Measurements from ENCODE around the gene C13orf46. TPM values are rescaled to one million over a fixed set of nuclear protein-coding genes. Genes with fewer than 3 reads are reported as not detected.
A peak's percentile ranks its signal among the peaks of the same experiment; 100 is the strongest.
"Not testable (repeated sequence)": the region's sequence is repeated elsewhere in the genome, so short reads cannot be mapped to it uniquely, and the experiment has no call there.

Gene C13orf46
- total and polyA plus RNA-seq, 5 donors, result 0.20 to 0.76 (median 0.36) TPM

GRCh38 chr13:113989585-113990300 lies 15.9 kb upstream of the C13orf46 start:
- Histone ChIP-seq H3K27ac (ENCODE audit: low read length) (no peak overlapping the region), H3K4me1 (ENCODE audit: control insufficient read depth, insufficient read depth, low read length) (no peaks in the 10 kb centered on the region), H3K4me3 (ENCODE audit: low read length) (no peak overlapping the region), H3K27me3 (ENCODE audit: control insufficient read depth, insufficient read depth) (no peaks in the 10 kb centered on the region), H3K9me3 (ENCODE audit: control insufficient read depth, low read length) (no peaks in the 10 kb centered on the region)
- intact Hi-C loops (cut with DNase I), result no loop called here
- no peak for ATAC-seq
- peak in 1 of 3 donors; percentile 18 for DNase-seq
- WGBS, result 92% methylated on average over 8 of the region's 8 CpGs

- 99% methylated on average over 6 of the region's 6 CpGs for WGBS
- ATAC-seq; H3K27ac ChIP-seq (ENCODE audit: low read length); H3K27me3 ChIP-seq (ENCODE audit: control insufficient read depth, insufficient read depth); H3K4me3 ChIP-seq (ENCODE audit: low read length); H3K9me3 ChIP-seq (ENCODE audit: control insufficient read depth, low read length); intact Hi-C loops (cut with DNase I); H3K4me1 ChIP-seq (ENCODE audit: control insufficient read depth, insufficient read depth, low read length): not testable (repeated sequence)
- peak in 1 of 3 donors; percentile 5 for DNase-seq
Observed at GRCh38 chr13:113988859-113989258, 15.0 kb upstream of the C13orf46 start.

GRCh38 chr13:113982296-113982661 lies 8.4 kb upstream of the C13orf46 start:
- DNase-seq, result peak in 2 of 3 donors; percentile 7 to 44
- Histone ChIP-seq H3K27ac (ENCODE audit: low read length) (no peak overlapping the region), H3K9me3 (ENCODE audit: control insufficient read depth, low read length) (no peaks in the 10 kb centered on the region), H3K4me1 (ENCODE audit: control insufficient read depth, insufficient read depth, low read length) (no peaks in the 10 kb centered on the region), H3K4me3 (ENCODE audit: low read length) (no peak overlapping the region), H3K27me3 (ENCODE audit: control insufficient read depth, insufficient read depth) (no peaks in the 10 kb centered on the region)
- ATAC-seq, result peak in 1 of 2 donors; percentile 33
- intact Hi-C loops (cut with DNase I), result no loop called here
- WGBS, result 97% methylated on average over 15 of the region's 15 CpGs

- H3K27ac ChIP-seq (ENCODE audit: low read length), result no peak overlapping the region
- DNase-seq, result peak; percentile 7 to 46 (median 37)
Observed at GRCh38 chr13:113981611-113982295, 7.9 kb upstream of the C13orf46 start.

GRCh38 chr13:113981194-113981605 lies 7.3 kb upstream of the C13orf46 start:
- 86% methylated on average over 16 of the region's 16 CpGs for WGBS
- peak; percentile 19 to 59 (median 55) for DNase-seq
- intact Hi-C loops (cut with DNase I), result no loop called here
- H3K4me1 ChIP-seq (ENCODE audit: control insufficient read depth, insufficient read depth, low read length), result no peaks in the 10 kb centered on the region
- no peak overlapping the region for H3K27ac ChIP-seq (ENCODE audit: low read length)
- H3K27me3 ChIP-seq (ENCODE audit: control insufficient read depth, insufficient read depth), result no peaks in the 10 kb centered on the region
- ATAC-seq, result peak; percentile 44 to 53
- no peak overlapping the region for H3K4me3 ChIP-seq (ENCODE audit: low read length)
- no peaks in the 10 kb centered on the region for H3K9me3 ChIP-seq (ENCODE audit: control insufficient read depth, low read length)

More at GRCh38 chr13:113981611-113982295, 7.9 kb upstream of the C13orf46 start:
- no peak for ATAC-seq
- H3K4me1 ChIP-seq (ENCODE audit: control insufficient read depth, insufficient read depth, low read length), result no peaks in the 10 kb centered on the region
- WGBS, result 92% methylated on average over 28 of the region's 28 CpGs
- H3K9me3 ChIP-seq (ENCODE audit: control insufficient read depth, low read length), result no peaks in the 10 kb centered on the region
- H3K4me3 ChIP-seq (ENCODE audit: low read length), result no peak overlapping the region
- no peaks in the 10 kb centered on the region for H3K27me3 ChIP-seq (ENCODE audit: control insufficient read depth, insufficient read depth)
- intact Hi-C loops (cut with DNase I), result no loop called here

- Histone ChIP-seq H3K9me3 (ENCODE audit: control insufficient read depth, low read length) (no peaks in the 10 kb centered on the region), H3K4me3 (ENCODE audit: low read length) (no peak overlapping the region), H3K27me3 (ENCODE audit: control insufficient read depth, insufficient read depth) (no peaks in the 10 kb centered on the region), H3K4me1 (ENCODE audit: control insufficient read depth, insufficient read depth, low read length) (no peaks in the 10 kb centered on the region), H3K27ac (ENCODE audit: low read length) (no peak overlapping the region)
- no peak for ATAC-seq
- peak in 1 of 3 donors; percentile 24 for DNase-seq
- intact Hi-C loops (cut with DNase I), result no loop called here
- 92% methylated on average over 12 of the region's 12 CpGs for WGBS
Observed at GRCh38 chr13:113980489-113981064, 6.7 kb upstream of the C13orf46 start.

GRCh38 chr13:113979791-113980471 lies 6.1 kb upstream of the C13orf46 start:
- intact Hi-C loops (cut with DNase I), result no loop called here
- peak in 2 of 3 donors; percentile 26 to 36 for DNase-seq
- no peaks in the 10 kb centered on the region for H3K9me3 ChIP-seq (ENCODE audit: control insufficient read depth, low read length)
- 93% methylated on average over 20 of the region's 20 CpGs for WGBS
- no peaks in the 10 kb centered on the region for H3K4me1 ChIP-seq (ENCODE audit: control insufficient read depth, insufficient read depth, low read length)
- no peak overlapping the region for H3K27ac ChIP-seq (ENCODE audit: low read length)
- peak in 1 of 2 donors; percentile 27 for ATAC-seq
- no peaks in the 10 kb centered on the region for H3K27me3 ChIP-seq (ENCODE audit: control insufficient read depth, insufficient read depth)
- H3K4me3 ChIP-seq (ENCODE audit: low read length), result no peak overlapping the region

- DNase-seq (peak; percentile 8 to 33 (median 29)), ATAC-seq (no peak)
- no peak overlapping the region for H3K4me3 ChIP-seq (ENCODE audit: low read length)
- no peaks in the 10 kb centered on the region for H3K27me3 ChIP-seq (ENCODE audit: control insufficient read depth, insufficient read depth)
- intact Hi-C loops (cut with DNase I), result no loop called here
- no peaks in the 10 kb centered on the region for H3K4me1 ChIP-seq (ENCODE audit: control insufficient read depth, insufficient read depth, low read length)
- no peak overlapping the region for H3K27ac ChIP-seq (ENCODE audit: low read length)
- H3K9me3 ChIP-seq (ENCODE audit: control insufficient read depth, low read length), result no peaks in the 10 kb centered on the region
- 89% methylated on average over 41 of the region's 41 CpGs for WGBS
Observed at GRCh38 chr13:113978741-113979481, 5.0 kb upstream of the C13orf46 start.

- H3K4me1 ChIP-seq (ENCODE audit: control insufficient read depth, insufficient read depth, low read length), result no peaks in the 10 kb centered on the region
- H3K27me3 ChIP-seq (ENCODE audit: control insufficient read depth, insufficient read depth), result no peaks in the 10 kb centered on the region
- H3K27ac ChIP-seq (ENCODE audit: low read length), result no peak overlapping the region
- WGBS, result 91% methylated on average over 13 of the region's 13 CpGs
- H3K4me3 ChIP-seq (ENCODE audit: low read length), result no peak overlapping the region
- ATAC-seq (no peak), DNase-seq (peak in 1 of 3 donors; percentile 39)
- intact Hi-C loops (cut with DNase I), result no loop called here
- no peaks in the 10 kb centered on the region for H3K9me3 ChIP-seq (ENCODE audit: control insufficient read depth, low read length)
Observed at GRCh38 chr13:113977976-113978375, 4.1 kb upstream of the C13orf46 start.
